GM18868 (cell line): ENCODE results near the gene ATG3.
"Not testable (repeated sequence)": the region's sequence is repeated elsewhere in the genome, so short reads cannot be mapped to it uniquely, and the experiment has no call there.

Experiments used
- ATAC-seq: cut with Tn5 transposase; IDR thresholded peaks from one replicate; pipeline ENCODE4 v1.9.1; 2021; ENCODE audit warnings: mild to moderate bottlenecking, moderate library complexity; ENCODE audit not compliant: unreplicated experiment

ATG3 gene

GRCh38 chr3:112503304-112503972 lies 58.3 kb downstream of the ATG3 start:
- no peak for ATAC-seq

- ATAC-seq = no peak
Observed at GRCh38 chr3:112500621-112501020, 61.1 kb downstream of the ATG3 start.

GRCh38 chr3:112498914-112499711 lies 62.6 kb downstream of the ATG3 start, which contains the start of gene BTLA:
Gene BTLA, minus strand, starts transcription at chr3:112499472. Its CDS starts 114 bp downstream, at chr3:112499358.
- ATAC-seq = peak; percentile 62

- no peak for ATAC-seq
Observed at GRCh38 chr3:112497897-112498548, 63.7 kb downstream of the ATG3 start.

- ATAC-seq = no peak
Observed at GRCh38 chr3:112496366-112497067, 65.2 kb downstream of the ATG3 start.

GRCh38 chr3:112494448-112494767 lies 67.4 kb downstream of the ATG3 start:
- not testable (repeated sequence) for ATAC-seq

- no peak for ATAC-seq
Observed at GRCh38 chr3:112492124-112492523, 69.6 kb downstream of the ATG3 start.

GRCh38 chr3:112491373-112491772 lies 70.4 kb downstream of the ATG3 start:
- ATAC-seq = no peak

GRCh38 chr3:112489674-112490479 lies 71.9 kb downstream of the ATG3 start:
- ATAC-seq = peak; percentile 83

GRCh38 chr3:112486811-112487505 lies 74.8 kb downstream of the ATG3 start:
- ATAC-seq = no peak

GRCh38 chr3:112484352-112484751 lies 77.4 kb downstream of the ATG3 start:
- ATAC-seq = no peak

- peak; percentile 54 for ATAC-seq
Observed at GRCh38 chr3:112482675-112483074, 79.1 kb downstream of the ATG3 start.
